GM21528 (cell line): ENCODE results near the gene AKAP1.

Source experiments
- ATAC-seq: cut with Tn5 transposase; IDR thresholded peaks from one replicate; pipeline ENCODE4 v1.9.1; 2021; ENCODE audit warnings: mild to moderate bottlenecking, moderate library complexity; ENCODE audit not compliant: unreplicated experiment, low FRiP score

AKAP1 gene, protein sequence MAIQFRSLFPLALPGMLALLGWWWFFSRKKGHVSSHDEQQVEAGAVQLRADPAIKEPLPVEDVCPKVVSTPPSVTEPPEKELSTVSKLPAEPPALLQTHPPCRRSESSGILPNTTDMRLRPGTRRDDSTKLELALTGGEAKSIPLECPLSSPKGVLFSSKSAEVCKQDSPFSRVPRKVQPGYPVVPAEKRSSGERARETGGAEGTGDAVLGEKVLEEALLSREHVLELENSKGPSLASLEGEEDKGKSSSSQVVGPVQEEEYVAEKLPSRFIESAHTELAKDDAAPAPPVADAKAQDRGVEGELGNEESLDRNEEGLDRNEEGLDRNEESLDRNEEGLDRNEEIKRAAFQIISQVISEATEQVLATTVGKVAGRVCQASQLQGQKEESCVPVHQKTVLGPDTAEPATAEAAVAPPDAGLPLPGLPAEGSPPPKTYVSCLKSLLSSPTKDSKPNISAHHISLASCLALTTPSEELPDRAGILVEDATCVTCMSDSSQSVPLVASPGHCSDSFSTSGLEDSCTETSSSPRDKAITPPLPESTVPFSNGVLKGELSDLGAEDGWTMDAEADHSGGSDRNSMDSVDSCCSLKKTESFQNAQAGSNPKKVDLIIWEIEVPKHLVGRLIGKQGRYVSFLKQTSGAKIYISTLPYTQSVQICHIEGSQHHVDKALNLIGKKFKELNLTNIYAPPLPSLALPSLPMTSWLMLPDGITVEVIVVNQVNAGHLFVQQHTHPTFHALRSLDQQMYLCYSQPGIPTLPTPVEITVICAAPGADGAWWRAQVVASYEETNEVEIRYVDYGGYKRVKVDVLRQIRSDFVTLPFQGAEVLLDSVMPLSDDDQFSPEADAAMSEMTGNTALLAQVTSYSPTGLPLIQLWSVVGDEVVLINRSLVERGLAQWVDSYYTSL

GRCh38 chr17:57084802-57085447 lies at the start of gene AKAP1:
Gene AKAP1 (plus strand): TSS chr17:57085246. CDS start chr17:57105465, 20,219 bp downstream.
- ATAC-seq: peak; percentile 83

DNA sequence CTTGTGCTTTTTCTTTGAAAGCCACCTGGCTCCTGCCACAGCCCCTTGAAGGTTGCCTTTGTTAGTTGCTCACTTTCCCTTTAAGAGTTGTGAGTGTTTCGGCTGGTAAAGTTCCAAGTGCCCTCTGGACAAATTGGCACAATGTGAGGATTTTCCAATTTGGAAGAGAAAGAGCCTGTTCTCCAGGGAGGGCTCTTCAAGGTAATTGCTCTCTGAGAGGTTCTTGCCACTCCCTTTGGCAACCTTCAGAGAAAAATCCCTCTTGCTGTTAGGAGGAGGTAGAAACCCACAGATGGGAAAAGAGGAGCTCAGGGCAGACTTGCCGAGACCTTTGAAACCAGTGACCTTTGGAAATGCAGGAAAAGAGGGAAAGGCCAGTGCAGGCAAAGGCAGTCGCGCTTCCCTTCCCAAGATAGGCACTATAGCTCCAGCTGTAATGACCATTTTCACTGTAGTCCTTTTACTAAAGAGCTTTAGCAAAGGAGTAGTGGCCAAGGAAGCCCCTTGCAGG lies 49.0 kb upstream of the AKAP1 start:
- no peak for ATAC-seq

GRCh38 chr17:57037411-57037810 lies 47.6 kb upstream of the AKAP1 start:
- no peak for ATAC-seq

- no peak for ATAC-seq
Measured at GRCh38 chr17:57038486-57038885, 46.6 kb upstream of the AKAP1 start.

GRCh38 chr17:57040571-57040970 lies 44.5 kb upstream of the AKAP1 start:
- ATAC-seq: no peak

DNA sequence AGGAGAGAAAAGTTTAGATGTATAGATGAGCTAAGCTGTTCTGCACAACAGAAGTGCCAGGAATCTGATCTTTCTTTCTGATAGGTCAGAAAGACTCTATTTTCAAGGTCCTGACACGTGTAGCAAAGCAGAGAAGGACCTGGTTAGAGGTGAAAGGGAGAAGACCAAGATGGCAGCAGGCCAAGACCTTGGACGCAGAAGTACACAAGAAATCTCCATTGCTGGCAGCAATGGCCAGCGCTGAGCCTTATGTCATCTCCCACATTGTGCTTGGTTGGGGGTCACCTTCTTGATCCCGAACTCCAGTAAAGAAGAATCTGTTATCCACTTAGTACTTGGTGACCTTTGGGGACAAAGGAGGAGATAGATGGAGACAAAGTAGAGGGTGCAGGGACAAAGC lies 41.8 kb upstream of the AKAP1 start:
- no peak for ATAC-seq

- ATAC-seq: no peak
Measured at GRCh38 chr17:57044976-57045867, 39.8 kb upstream of the AKAP1 start.

DNA sequence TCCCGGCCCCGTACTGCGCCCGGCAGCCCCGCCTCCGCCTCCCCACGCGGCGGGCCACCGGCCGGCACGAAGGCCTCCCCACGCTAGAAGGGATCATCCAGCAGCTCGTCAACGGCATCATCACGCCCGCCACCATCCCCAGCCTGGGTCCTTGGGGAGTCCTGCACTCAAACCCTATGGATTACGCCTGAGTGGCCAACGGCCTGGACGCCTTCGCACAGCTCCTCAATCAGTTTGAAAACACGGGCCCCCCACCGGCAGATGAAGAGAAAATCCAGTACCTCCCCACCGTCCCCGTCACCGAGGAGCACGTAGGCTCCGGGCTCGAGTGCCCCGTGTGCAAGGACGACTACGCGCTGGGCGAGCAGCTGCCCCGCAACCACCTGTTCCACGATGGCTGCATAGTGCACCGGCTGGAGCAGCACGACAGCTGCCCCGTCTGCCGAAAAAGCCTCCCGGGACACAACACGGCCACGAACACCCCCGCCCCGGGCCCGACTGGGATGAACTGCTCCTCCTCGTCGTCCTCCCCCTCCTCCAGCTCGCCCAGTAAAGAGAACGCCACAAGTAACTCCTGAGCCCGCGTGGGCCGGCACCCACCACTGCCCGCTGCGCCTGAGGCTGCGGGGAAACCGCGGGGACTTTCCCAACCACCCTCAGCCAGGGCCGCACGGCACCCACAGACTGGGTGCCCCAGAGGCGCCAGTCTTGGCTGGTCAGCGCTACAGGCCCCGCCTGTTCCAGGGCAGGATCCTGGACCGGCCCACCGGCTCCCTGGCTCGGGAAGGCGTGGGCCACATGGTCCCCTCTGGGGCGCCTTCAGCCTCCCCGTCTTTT lies 39.0 kb upstream of the AKAP1 start:
- ATAC-seq: no peak

- no peak for ATAC-seq
Measured at GRCh38 chr17:57046749-57047148, 38.3 kb upstream of the AKAP1 start.

- ATAC-seq: no peak
Measured at GRCh38 chr17:57048096-57048495, 37.0 kb upstream of the AKAP1 start.

DNA sequence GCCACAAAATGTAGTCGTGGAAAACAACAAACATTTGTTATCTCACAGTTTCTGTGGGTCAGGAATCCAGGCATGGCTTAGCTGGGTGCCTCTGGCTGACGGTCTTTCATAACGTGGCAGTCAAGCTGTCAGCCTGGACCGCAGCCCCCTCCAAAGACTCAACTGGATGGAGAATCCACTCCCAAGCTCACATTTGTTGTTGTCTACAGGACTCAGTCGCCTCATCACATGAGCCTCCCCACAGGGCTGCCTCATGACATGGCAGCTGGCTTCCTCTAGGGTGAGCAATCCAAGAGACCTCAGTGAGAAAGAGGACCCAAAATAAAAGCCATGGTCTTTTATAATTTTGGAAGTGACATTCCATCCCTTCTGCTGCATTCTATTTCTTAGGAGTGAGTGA lies 34.7 kb upstream of the AKAP1 start:
- ATAC-seq: no peak

DNA sequence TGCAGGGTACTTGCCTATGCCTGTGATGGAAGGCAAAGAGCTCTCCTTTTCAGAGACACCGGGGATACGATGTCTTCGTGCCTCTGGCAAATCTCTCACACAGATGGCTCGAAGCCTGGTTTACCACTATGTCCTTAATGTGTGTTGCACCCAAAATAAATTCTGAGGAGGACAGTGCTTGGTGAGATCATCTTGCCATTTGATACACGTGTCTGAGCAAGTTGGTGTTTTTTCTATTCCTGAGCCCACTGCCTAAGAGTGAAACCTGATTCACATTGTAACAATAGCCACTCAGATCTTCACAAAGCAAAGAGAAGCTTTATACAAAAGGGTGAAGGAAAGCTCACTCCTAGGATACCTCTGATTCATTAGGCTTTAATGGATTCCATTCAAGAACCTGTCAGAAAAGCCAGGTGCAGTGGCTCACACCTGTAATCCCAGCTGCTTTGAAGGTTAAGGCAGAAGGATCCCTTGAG lies 33.1 kb upstream of the AKAP1 start:
- no peak for ATAC-seq

- no peak for ATAC-seq
Measured at GRCh38 chr17:57062865-57063264, 22.2 kb upstream of the AKAP1 start.

DNA sequence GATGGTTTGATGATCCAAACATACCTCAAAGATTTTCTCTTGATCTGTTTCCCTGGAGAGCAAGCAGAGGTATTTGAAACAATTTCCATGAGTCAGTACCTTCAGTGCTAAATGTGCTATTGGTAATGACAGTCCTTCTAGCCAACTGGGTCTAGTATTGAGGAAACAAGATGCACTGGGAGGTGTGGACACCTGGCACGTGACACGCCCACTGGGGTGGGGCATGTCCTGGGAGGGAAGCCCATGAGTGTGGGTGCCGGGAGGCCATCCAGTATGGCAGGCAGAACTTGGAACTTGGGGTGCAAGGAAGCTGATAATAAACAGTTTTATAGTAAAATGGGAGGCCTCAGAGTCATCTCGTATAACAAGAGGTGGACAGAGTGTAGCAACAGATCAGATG lies 17.9 kb upstream of the AKAP1 start:
- no peak for ATAC-seq

DNA sequence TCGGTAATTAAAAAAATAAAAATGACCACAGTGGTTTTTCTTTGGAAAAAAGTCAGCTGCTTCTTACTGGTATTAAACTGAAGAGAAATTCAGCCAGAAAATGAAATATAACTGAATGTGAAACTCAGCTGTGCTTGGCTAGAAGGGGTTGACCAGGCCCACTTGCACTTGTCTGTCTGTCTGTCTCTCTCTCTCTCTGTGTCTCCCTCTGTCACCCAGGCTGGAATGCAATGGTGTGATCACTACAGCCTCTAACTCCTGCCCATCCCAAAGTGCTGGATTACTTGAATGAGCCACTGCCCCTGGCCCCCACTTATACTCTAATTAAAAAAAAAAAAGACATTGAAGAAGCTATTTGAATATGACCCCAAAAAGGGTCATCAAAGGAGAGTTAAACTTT lies 17.3 kb upstream of the AKAP1 start:
- no peak for ATAC-seq

DNA sequence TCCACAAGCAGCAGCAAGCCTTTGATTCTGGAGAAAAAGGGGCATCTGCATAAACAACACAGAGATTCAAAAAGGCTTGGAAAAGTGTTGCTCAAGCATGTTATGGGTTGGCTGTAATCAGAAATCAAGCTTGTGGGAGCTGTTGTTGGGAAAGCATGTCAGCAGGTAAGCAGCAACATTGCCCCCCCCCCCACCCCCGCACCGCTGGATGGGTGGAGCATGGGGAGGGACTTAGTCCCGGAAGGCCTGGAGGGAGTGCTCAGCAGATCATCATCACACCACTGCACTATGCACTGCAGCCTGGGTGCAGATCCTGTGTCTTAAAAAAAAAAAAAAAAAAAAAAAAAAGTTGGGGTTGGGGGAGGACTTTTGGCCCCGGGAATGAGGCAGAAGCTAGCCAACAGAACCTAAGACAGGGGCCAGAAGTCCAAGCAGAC lies 16.8 kb upstream of the AKAP1 start:
- no peak for ATAC-seq

GRCh38 chr17:57068707-57069106 lies 16.3 kb upstream of the AKAP1 start:
- ATAC-seq: no peak

GRCh38 chr17:57071991-57072944 lies 12.8 kb upstream of the AKAP1 start:
- no peak for ATAC-seq
